HTR-8/SVneo (cell line): ENCODE data around the gene PLXNA4.

Experiments used
- DNase-seq: peaks from one replicate; pipeline ENCODE4 v3.0.0; 2011; ENCODE audit warnings: low spot score, mixed read lengths; ENCODE audit not compliant: insufficient read length
- FAIRE-seq: peaks from 2 replicates; lab custom pipeline; 2011; peaks lifted over from hg19 to GRCh38; lab: Jason Lieb, UNC

PLXNA4 gene

GRCh38 chr7:132097550-132098134 lies 478.6 kb downstream of the PLXNA4 start:
- DNase-seq: no peak
- no peak for FAIRE-seq

GRCh38 chr7:132095111-132095765 lies 481.0 kb downstream of the PLXNA4 start:
- FAIRE-seq: no peak
- no peak for DNase-seq

GRCh38 chr7:132092106-132092505 lies 484.2 kb downstream of the PLXNA4 start:
- DNase-seq (no peak), FAIRE-seq (no peak)

- no peak for DNase-seq
- no peak for FAIRE-seq
Measured at GRCh38 chr7:132091706-132092105, 484.6 kb downstream of the PLXNA4 start.

- FAIRE-seq: no peak
- DNase-seq: no peak
Measured at GRCh38 chr7:132090444-132090843, 485.8 kb downstream of the PLXNA4 start.

GRCh38 chr7:132089356-132089755 lies 486.9 kb downstream of the PLXNA4 start:
- DNase-seq (no peak), FAIRE-seq (no peak)

- DNase-seq (no peak), FAIRE-seq (no peak)
Measured at GRCh38 chr7:132087421-132087820, 488.8 kb downstream of the PLXNA4 start.

GRCh38 chr7:132084776-132085388 lies 491.4 kb downstream of the PLXNA4 start:
- no peak for DNase-seq
- FAIRE-seq: no peak

GRCh38 chr7:132083537-132084123 lies 492.6 kb downstream of the PLXNA4 start:
- no peak for DNase-seq

GRCh38 chr7:132083126-132083525 lies 493.1 kb downstream of the PLXNA4 start:
- no peak for FAIRE-seq

More at GRCh38 chr7:132083537-132084123, 492.6 kb downstream of the PLXNA4 start:
- no peak for FAIRE-seq

GRCh38 chr7:132082394-132082793 lies 493.9 kb downstream of the PLXNA4 start:
- FAIRE-seq: no peak
- DNase-seq: no peak

More at GRCh38 chr7:132083126-132083525, 493.1 kb downstream of the PLXNA4 start:
- DNase-seq: no peak

GRCh38 chr7:132081686-132082085 lies 494.6 kb downstream of the PLXNA4 start:
- FAIRE-seq (no peak), DNase-seq (no peak)

- DNase-seq (no peak), FAIRE-seq (no peak)
Measured at GRCh38 chr7:132080967-132081668, 495.2 kb downstream of the PLXNA4 start.

GRCh38 chr7:132080467-132080866 lies 495.8 kb downstream of the PLXNA4 start:
- DNase-seq (no peak), FAIRE-seq (no peak)

- DNase-seq: no peak
- no peak for FAIRE-seq
Measured at GRCh38 chr7:132078891-132079735, 497.2 kb downstream of the PLXNA4 start.

GRCh38 chr7:132077971-132078685 lies 498.1 kb downstream of the PLXNA4 start:
- no peak for DNase-seq
- FAIRE-seq: no peak

GRCh38 chr7:132076301-132077035 lies 499.8 kb downstream of the PLXNA4 start:
- FAIRE-seq: no peak
- DNase-seq: no peak

GRCh38 chr7:132075515-132075914 lies 500.8 kb downstream of the PLXNA4 start:
- FAIRE-seq (no peak), DNase-seq (no peak)
